PC-3 (cell line): ENCODE results near the gene FKBP3. TPM values are rescaled to one million over a fixed set of nuclear protein-coding genes. Genes with fewer than 3 reads are reported as not detected.
"Not testable (repeated sequence)": the region's sequence is repeated elsewhere in the genome, so short reads cannot be mapped to it uniquely, and the experiment has no call there.

Source experiments
- ATAC-seq: fragments of 200-7000 bp; cut with Tn5 transposase; 2 replicates; pipeline ENCODE4 v1.9.1; 2020; ENCODE audit warnings: mild to moderate bottlenecking, moderate library complexity
- BruUV-seq: library from RNA; stranded (reverse); fragments of 400-500 nt; replicated peaks from 2 replicates; lab custom pipeline; 2021; lab: Mats Ljungman, UMichigan
- CTCF ChIA-PET: fragments of 300-600 bp; sonication (Branson Sonifier 250); formaldehyde crosslinking; loops from one replicate; lab custom pipeline; 2022; ENCODE audit warnings: antibody characterized with exemption; lab: Charles Lee
- POLR2A ChIA-PET: fragments of 300-600 bp; sonication (Branson Sonifier 250); formaldehyde crosslinking; loops from one replicate; lab custom pipeline; 2022; ENCODE audit warnings: antibody characterized with exemption; ENCODE audit not compliant: unreplicated experiment; lab: Charles Lee
- DNase-seq: peaks from one replicate; pipeline ENCODE4 v3.0.0-alpha.2; 2015
- H2AFZ ChIP-seq: fragments of 300-600 bp; sonication (generic); 2 replicates; pipeline ENCODE4 v1.6.0; 2016; ENCODE audit warnings: antibody characterized with exemption, low read length
- H3F3A ChIP-seq: fragments of 300-600 bp; sonication (generic); one replicate; pipeline ENCODE4 v1.6.0; 2017; ENCODE audit warnings: antibody characterized with exemption, low read length, control low read depth, mild to moderate bottlenecking; ENCODE audit not compliant: unreplicated experiment
- H3K27ac ChIP-seq: fragments of 300-600 bp; sonication (generic); 2 replicates; pipeline ENCODE4 v1.5.1; 2016; ENCODE audit warnings: mild to moderate bottlenecking, low read length
- H3K27me3 ChIP-seq: fragments of 300-600 bp; sonication (generic); 2 replicates; pipeline ENCODE4 v1.6.1; 2016; ENCODE audit warnings: low read length, mixed read lengths
- H3K36me3 ChIP-seq: fragments of 300-600 bp; sonication (generic); 2 replicates; pipeline ENCODE4 v1.6.1; 2016; ENCODE audit warnings: low read depth, mixed run types, low read length, mixed read lengths
- H3K4me1 ChIP-seq: fragments of 300-600 bp; sonication (generic); 2 replicates; pipeline ENCODE4 v1.5.1; 2016; ENCODE audit warnings: low read length; ENCODE audit not compliant: insufficient read depth
- H3K4me2 ChIP-seq: fragments of 300-600 bp; sonication (generic); 2 replicates; pipeline ENCODE4 v1.6.0; 2016; ENCODE audit warnings: low read length
- H3K4me3 ChIP-seq: fragments of 300-600 bp; sonication (generic); 2 replicates; pipeline ENCODE4 v1.5.1; 2016; ENCODE audit warnings: mild to moderate bottlenecking, low read length, mixed read lengths
- H3K79me2 ChIP-seq: fragments of 300-600 bp; sonication (generic); 2 replicates; pipeline ENCODE4 v1.6.1; 2017; ENCODE audit warnings: low read length, mixed read lengths
- H3K9ac ChIP-seq: fragments of 300-600 bp; sonication (generic); 2 replicates; pipeline ENCODE4 v1.6.0; 2016; ENCODE audit warnings: mild to moderate bottlenecking, low read length
- H3K9me2 ChIP-seq: fragments of 300-600 bp; sonication (generic); replicated peaks from 2 replicates; pipeline ENCODE4 v1.6.1; 2016; ENCODE audit warnings: mixed run types, low read length, mixed read lengths
- H3K9me3 ChIP-seq: fragments of 300-600 bp; sonication (generic); 2 replicates; pipeline ENCODE4 v1.6.1; 2016; ENCODE audit warnings: low read length, mixed read lengths
- H4K20me1 ChIP-seq: fragments of 300-600 bp; sonication (generic); 2 replicates; pipeline ENCODE4 v1.6.1; 2016; ENCODE audit warnings: low read length, mixed read lengths
- CTCF ChIP-seq: fragments of 300-600 bp; sonication (generic); conservative IDR thresholded peaks from 2 replicates; pipeline ENCODE4 v1.5.1; 2017; ENCODE audit warnings: antibody characterized with exemption, low read depth, mild to moderate bottlenecking, low read length
- EZH2 ChIP-seq: fragments of 300-600 bp; sonication (generic); IDR thresholded peaks from one replicate; pipeline ENCODE4 v1.6.1; 2017; ENCODE audit warnings: antibody characterized with exemption, mild to moderate bottlenecking, low read length; ENCODE audit not compliant: unreplicated experiment
- EZH2phosphoT487 ChIP-seq: fragments of 300-600 bp; sonication (generic); IDR thresholded peaks from 2 replicates; pipeline ENCODE4 v1.6.1; 2018; ENCODE audit warnings: mild to moderate bottlenecking, antibody characterized with exemption, low read length, borderline replicate concordance
- intact Hi-C: fragments of 100-400 bp; cut with micrococcal nuclease; formaldehyde crosslinking; loops from 2 replicates; pipeline ENCODE4 v1.9.0; 2023
- total RNA-seq: library from RNA; depleted of rRNA; stranded (reverse); fragments of >200 nt; gene quantifications from 2 replicates; pipeline ENCODE4 v1.2.3, GENCODE V29; 2014

FKBP3 gene
- total RNA-seq, 1 experiment from 2014 or later = 53.7 TPM

GRCh38 chr14:45145214-45145613 lies 10.9 kb upstream of the FKBP3 start:
- Histone ChIP-seq H2AFZ (no peak overlapping the region), H3K9ac (no peak overlapping the region), H3K4me1 (peaks cover 4% of the 10 kb centered on the region), H3K27ac (no peak overlapping the region), H3K9me2 (no peaks in the 10 kb centered on the region), H4K20me1 (no peaks in the 10 kb centered on the region), H3K4me3 (no peak overlapping the region), H3K27me3 (no peaks in the 10 kb centered on the region), H3K36me3 (peaks cover 6% of the 10 kb centered on the region; the same call in 1 of the 2 replicates), H3K79me2 (peaks cover 24% of the 10 kb centered on the region), H3F3A (no peaks in the 10 kb centered on the region), H3K9me3 (no peaks in the 10 kb centered on the region), H3K4me2 (no peak overlapping the region)
- DNase-seq (no peak), ATAC-seq (no peak)
- intact Hi-C loops = no loop called here
- no peak for TF ChIP-seq EZH2phosphoT487
- no peak for TF ChIP-seq CTCF
- TF ChIP-seq EZH2 = no peak
- no TSS peak for BruUV-seq
- ChIA-PET POLR2A (no interaction called here), CTCF (no interaction called here)

GRCh38 chr14:45144658-45145057 lies 10.4 kb upstream of the FKBP3 start:
- H2AFZ ChIP-seq = no peak overlapping the region
- no peaks in the 10 kb centered on the region for H3K9me3 ChIP-seq
- H3K4me2 ChIP-seq = no peak overlapping the region
- H3K9ac ChIP-seq = no peak overlapping the region
- H3K27ac ChIP-seq = no peak overlapping the region
- no peak for DNase-seq
- peaks cover 9% of the 10 kb centered on the region for H3K4me1 ChIP-seq
- BruUV-seq = no TSS peak
- intact Hi-C loops = no loop called here
- ChIA-PET POLR2A (no interaction called here), CTCF (no interaction called here)
- H3K27me3 ChIP-seq = no peaks in the 10 kb centered on the region
- H3K36me3 ChIP-seq = peaks cover 6% of the 10 kb centered on the region; the same call in 1 of the 2 replicates
- H3K4me3 ChIP-seq = no peak overlapping the region
- H4K20me1 ChIP-seq = no peaks in the 10 kb centered on the region
- H3K9me2 ChIP-seq = no peaks in the 10 kb centered on the region
- no peaks in the 10 kb centered on the region for H3F3A ChIP-seq
- TF ChIP-seq EZH2phosphoT487 (no peak), CTCF (no peak), EZH2 (no peak)
- peaks cover 30% of the 10 kb centered on the region for H3K79me2 ChIP-seq
- ATAC-seq = no peak

- Histone ChIP-seq H3K4me1 (peaks cover 29% of the 10 kb centered on the region), H4K20me1 (peaks cover 14% of the 10 kb centered on the region), H3K79me2 (peaks cover 51% of the 10 kb centered on the region)
- H3K27me3 ChIP-seq, H3K4me2 ChIP-seq, ATAC-seq, intact Hi-C loops, H3K36me3 ChIP-seq, H3K9me2 ChIP-seq, H3K9me3 ChIP-seq, H3F3A ChIP-seq, H3K27ac ChIP-seq, H3K9ac ChIP-seq, H2AFZ ChIP-seq, POLR2A ChIA-PET, CTCF ChIA-PET, DNase-seq, H3K4me3 ChIP-seq, BruUV-seq: not testable (repeated sequence)
These were observed 7.8 kb upstream of the FKBP3 start for GRCh38 chr14:45142083-45142482.
